Measurements from ENCODE around the gene RPP14. TPM values are rescaled to one million over a fixed set of nuclear protein-coding genes. Genes with fewer than 3 reads are reported as not detected.

RPP14 gene
- total RNA-seq, 1 experiment from 2014 or later: 22.4 TPM

DNA sequence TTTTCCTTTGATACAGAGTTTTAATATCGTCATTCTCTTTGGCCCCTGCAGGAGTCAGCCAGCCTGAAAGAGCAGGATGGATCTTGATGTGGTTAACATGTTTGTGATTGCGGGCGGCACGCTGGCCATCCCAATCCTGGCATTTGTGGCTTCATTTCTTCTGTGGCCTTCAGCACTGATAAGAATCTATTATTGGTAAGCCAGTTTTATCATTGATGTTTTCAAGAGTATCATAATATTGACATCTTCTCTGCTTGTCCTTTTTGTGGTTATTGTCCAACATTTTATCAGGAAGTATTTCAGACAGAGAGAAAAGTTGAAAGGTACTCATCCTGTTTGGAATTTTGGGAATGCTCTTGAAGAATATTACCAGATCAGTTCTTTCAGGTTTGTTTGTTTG lies 49.5 kb upstream of the RPP14 start:
- no peak for DNase-seq (ENCODE audit: low read depth, low spot score)
- H3K36me3 ChIP-seq (ENCODE audit: control insufficient read depth in 1 of 2, insufficient read depth in 2 of 2, low read length in 2 of 2): no peaks in the 10 kb centered on the region; a peak in 1 of 4 replicates
- no TSS peak for BruUV-seq (replicated peaks)

DNA sequence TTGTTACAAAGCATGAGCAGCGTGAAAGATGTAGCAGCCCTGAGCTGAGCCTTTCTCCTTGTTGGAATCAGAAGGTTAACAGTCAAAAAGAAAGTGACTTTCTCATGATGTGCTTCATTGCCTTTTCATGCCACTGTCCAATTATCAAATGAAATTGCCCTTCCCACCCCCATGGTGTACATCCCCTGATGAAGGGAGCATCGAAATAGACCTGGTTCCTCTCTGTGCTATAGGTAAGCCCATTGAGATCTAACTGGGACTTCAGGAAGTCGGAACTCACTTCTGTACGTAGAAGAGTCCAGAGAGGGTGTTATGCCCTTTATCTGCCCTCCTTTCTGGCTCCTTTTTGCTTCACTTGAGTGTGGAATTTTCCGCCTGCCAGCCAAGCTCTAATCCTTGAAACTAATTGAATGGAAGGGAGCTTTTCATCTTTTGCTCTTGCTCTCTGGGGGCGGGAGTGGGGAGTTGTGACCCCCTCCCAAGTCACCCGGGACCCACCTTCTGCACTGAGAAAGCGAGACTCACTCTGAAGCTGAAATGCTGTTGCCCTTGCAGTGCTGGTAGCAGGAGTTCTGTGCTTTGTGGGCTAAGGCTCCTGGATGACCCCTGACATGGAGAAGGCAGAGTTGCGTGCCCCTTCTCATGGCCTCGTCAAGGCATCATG lies 47.5 kb upstream of the RPP14 start:
- POLR2A ChIA-PET: no interaction called here
- RAD21 ChIA-PET (ENCODE audit: low non-redundant PET in 1 of 2, low total read pairs in 2 of 2, uncharacterized antibody in 2 of 2, unreplicated experiment in 2 of 2): no interaction called here

More for the DNA sequence above, 49.5 kb upstream of the RPP14 start:
- no peak for TF ChIP-seq ZBTB33 (IDR thresholded peaks at IDR 0.05; ENCODE audit: extremely low read depth, insufficient replicate concordance, low read length)
- intact Hi-C loops (cut with micrococcal nuclease): no loop called here
- ChIA-PET CTCF (no interaction called here), POLR2A (no interaction called here), RAD21 (ENCODE audit: low non-redundant PET in 1 of 2, low total read pairs in 2 of 2, uncharacterized antibody in 2 of 2, unreplicated experiment in 2 of 2) (no interaction called here)
- no peak overlapping the region for H3K27ac ChIP-seq (ENCODE audit: low read depth, low read length)
- ATAC-seq: peak; percentile 42; the same call in 1 of the 2 replicates
- H3K27me3 ChIP-seq (ENCODE audit: insufficient read depth, low read length): no peaks in the 10 kb centered on the region
- H2AFZ ChIP-seq (ENCODE audit: low read depth, low read length, poor library complexity, severe bottlenecking): no peak overlapping the region
- H3K9ac ChIP-seq (ENCODE audit: low read length): no peak overlapping the region
- no peaks in the 10 kb centered on the region for H3K79me2 ChIP-seq (ENCODE audit: insufficient read depth, low read length)
- H4K20me1 ChIP-seq (ENCODE audit: insufficient read depth): no peaks in the 10 kb centered on the region
- no peak overlapping the region for H3K4me2 ChIP-seq (ENCODE audit: low read length)
- H3K4me1 ChIP-seq (ENCODE audit: control insufficient read depth in 1 of 2, insufficient read depth in 2 of 2, low read length in 2 of 2): peaks cover 15 to 16% of the 10 kb centered on the region in 2 experiments
- H3K9me2 ChIP-seq (ENCODE audit: insufficient read depth): no peaks in the 10 kb centered on the region
- H3K9me3 ChIP-seq (ENCODE audit: control insufficient read depth in 1 of 2, insufficient read depth in 1 of 2, low read depth in 1 of 2, low read length in 2 of 2): no peaks in the 10 kb centered on the region
- no peak overlapping the region for H3K4me3 ChIP-seq (replicated peaks in 1 of 2; ENCODE audit: low read depth in 1 of 2, low read length in 2 of 2)

More for the DNA sequence above, 47.5 kb upstream of the RPP14 start:
- no peak for TF ChIP-seq EZH2 (IDR thresholded peaks at IDR 0.05)
- TF ChIP-seq ELF1 (IDR thresholded peaks at IDR 0.05; ENCODE audit: borderline replicate concordance, low read depth): no peak
- TF ChIP-seq ZFX (IDR thresholded peaks at IDR 0.05): no peak
- TF ChIP-seq ZBTB33 (IDR thresholded peaks at IDR 0.05; ENCODE audit: extremely low read depth, insufficient replicate concordance, low read length): no peak
- CTCF ChIA-PET: no interaction called here
- Histone ChIP-seq H3K4me3 (replicated peaks in 1 of 2; ENCODE audit: low read depth in 1 of 2, low read length in 2 of 2) (no peak overlapping the region), H3K36me3 (ENCODE audit: control insufficient read depth in 1 of 2, insufficient read depth in 2 of 2, low read length in 2 of 2) (no peaks in the 10 kb centered on the region; a peak in 1 of 4 replicates), H3K4me2 (ENCODE audit: low read length) (no peak overlapping the region), H3K4me1 (ENCODE audit: control insufficient read depth in 1 of 2, insufficient read depth in 2 of 2, low read length in 2 of 2) (peaks cover 15 to 16% of the 10 kb centered on the region in 2 experiments), H3K27ac (ENCODE audit: low read depth, low read length) (no peak overlapping the region), H3K9me2 (ENCODE audit: insufficient read depth) (no peaks in the 10 kb centered on the region), H3K9me3 (ENCODE audit: control insufficient read depth in 1 of 2, insufficient read depth in 1 of 2, low read depth in 1 of 2, low read length in 2 of 2) (no peaks in the 10 kb centered on the region), H2AFZ (ENCODE audit: low read depth, low read length, poor library complexity, severe bottlenecking) (no peak overlapping the region), H3K79me2 (ENCODE audit: insufficient read depth, low read length) (no peaks in the 10 kb centered on the region), H3K27me3 (ENCODE audit: insufficient read depth, low read length) (no peaks in the 10 kb centered on the region), H3K9ac (ENCODE audit: low read length) (no peak overlapping the region), H4K20me1 (ENCODE audit: insufficient read depth) (no peaks in the 10 kb centered on the region)
- no TSS peak for BruUV-seq (replicated peaks)
- no peak for DNase-seq (ENCODE audit: low read depth, low spot score)
- ATAC-seq: no peak
- intact Hi-C loops (cut with micrococcal nuclease): no loop called here

All from HCT116 (cell line).